ENCODE results near the gene NECTIN1. TPM values are rescaled to one million over a fixed set of nuclear protein-coding genes. Genes with fewer than 3 reads are reported as not detected.

NECTIN1 gene
- total RNA-seq, 6 experiments from 2014 or later = 4.3 to 8.4 (median 6.1) TPM

DNA sequence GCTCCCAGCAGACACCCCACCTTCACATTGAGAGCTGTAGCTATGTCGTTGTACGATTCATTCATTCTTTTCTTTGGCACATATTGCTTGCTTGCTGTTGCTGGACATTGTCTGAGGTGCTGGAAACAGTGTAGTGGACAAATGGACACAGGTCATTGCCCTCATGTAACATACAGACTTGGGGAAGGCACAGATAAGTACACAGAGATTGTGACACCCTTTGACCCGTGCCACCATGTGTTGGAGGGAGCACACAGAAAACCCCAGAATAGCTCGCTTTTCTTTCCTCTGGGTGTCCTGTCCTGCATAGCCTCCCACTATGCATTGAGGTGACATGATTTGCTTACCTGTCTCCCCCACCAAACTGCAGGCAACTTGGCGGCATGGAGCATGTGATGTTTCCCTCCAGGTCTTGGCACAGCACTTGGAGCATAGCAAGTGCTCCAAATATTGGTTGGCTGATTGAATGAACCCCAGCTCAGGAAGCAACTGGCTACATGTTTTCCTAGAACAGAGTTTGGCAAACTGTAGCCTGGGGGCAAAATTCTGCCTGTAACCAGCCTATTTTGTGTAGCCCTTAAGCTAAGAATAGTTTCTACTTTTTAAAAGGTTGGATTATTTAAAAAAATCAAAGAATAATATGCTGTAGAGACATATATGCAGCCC, 30.9 kb upstream of the NECTIN1 start:
- 38% methylated on average over 4 of the region's 5 CpGs for WGBS (ENCODE audit: insufficient coverage, low coverage, low lambda C conversion rate, missing lambda C conversion rate)
- Histone ChIP-seq H3K36me3 (no peaks in the 10 kb centered on the region), H3K27ac (peak overlapping the region in 1 of 3 donors; percentile 25), H3K4me1 (peaks cover 0 to 24% (median 13%) of the 10 kb centered on the region in 4 donors), H3K27me3 (no peaks in the 10 kb centered on the region), H3K9me3 (no peaks in the 10 kb centered on the region), H3K4me3 (no peak overlapping the region)
- TF ChIP-seq, protein P1, sequence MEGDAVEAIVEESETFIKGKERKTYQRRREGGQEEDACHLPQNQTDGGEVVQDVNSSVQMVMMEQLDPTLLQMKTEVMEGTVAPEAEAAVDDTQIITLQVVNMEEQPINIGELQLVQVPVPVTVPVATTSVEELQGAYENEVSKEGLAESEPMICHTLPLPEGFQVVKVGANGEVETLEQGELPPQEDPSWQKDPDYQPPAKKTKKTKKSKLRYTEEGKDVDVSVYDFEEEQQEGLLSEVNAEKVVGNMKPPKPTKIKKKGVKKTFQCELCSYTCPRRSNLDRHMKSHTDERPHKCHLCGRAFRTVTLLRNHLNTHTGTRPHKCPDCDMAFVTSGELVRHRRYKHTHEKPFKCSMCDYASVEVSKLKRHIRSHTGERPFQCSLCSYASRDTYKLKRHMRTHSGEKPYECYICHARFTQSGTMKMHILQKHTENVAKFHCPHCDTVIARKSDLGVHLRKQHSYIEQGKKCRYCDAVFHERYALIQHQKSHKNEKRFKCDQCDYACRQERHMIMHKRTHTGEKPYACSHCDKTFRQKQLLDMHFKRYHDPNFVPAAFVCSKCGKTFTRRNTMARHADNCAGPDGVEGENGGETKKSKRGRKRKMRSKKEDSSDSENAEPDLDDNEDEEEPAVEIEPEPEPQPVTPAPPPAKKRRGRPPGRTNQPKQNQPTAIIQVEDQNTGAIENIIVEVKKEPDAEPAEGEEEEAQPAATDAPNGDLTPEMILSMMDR (IDR thresholded peaks at IDR 0.05) = no peak
- TF ChIP-seq POLR2A (IDR thresholded peaks at IDR 0.05) = no peak
- ATAC-seq (peak; percentile 90 to 96 (median 92)), DNase-seq (peak; percentile 38 to 70 (median 65))
- intact Hi-C loops (cut with DNase I) = no loop called here

DNA sequence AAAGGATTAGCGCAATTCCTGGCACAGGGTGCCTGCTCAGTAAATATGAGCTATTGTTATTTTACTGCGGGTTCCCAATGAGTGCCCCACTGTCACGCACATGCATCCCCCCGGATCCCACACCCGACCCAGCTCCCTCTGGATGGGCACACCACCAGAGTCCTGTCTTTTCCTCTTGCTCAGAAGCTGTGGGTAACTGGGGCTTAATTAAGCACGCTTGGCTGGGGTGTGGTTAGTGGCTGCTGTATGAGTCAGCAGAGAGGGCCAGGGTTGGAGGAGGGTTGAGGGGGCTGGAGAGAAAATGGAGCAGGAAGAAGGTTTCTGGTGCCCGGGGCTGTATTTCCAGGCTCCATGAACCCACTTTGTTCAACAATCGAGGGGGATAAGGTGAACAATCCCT, 30.3 kb upstream of the NECTIN1 start:
- no peaks in the 10 kb centered on the region for H3K9me3 ChIP-seq
- TF ChIP-seq POLR2A (IDR thresholded peaks at IDR 0.05) = no peak
- TF ChIP-seq, protein P1 (IDR thresholded peaks at IDR 0.05) = no peak
- H3K4me1 ChIP-seq = peaks cover 0 to 24% (median 13%) of the 10 kb centered on the region in 4 donors
- intact Hi-C loops (cut with DNase I) = no loop called here
- no peaks in the 10 kb centered on the region for H3K36me3 ChIP-seq
- no peak overlapping the region for H3K4me3 ChIP-seq
- no peak for DNase-seq
- 44% methylated on average over 7 of the region's 8 CpGs for WGBS (ENCODE audit: insufficient coverage, low coverage, low lambda C conversion rate, missing lambda C conversion rate)
- H3K27me3 ChIP-seq = no peaks in the 10 kb centered on the region
- ATAC-seq = peak in 2 of 4 donors; percentile 10 to 57
- no peak overlapping the region for H3K27ac ChIP-seq

DNA sequence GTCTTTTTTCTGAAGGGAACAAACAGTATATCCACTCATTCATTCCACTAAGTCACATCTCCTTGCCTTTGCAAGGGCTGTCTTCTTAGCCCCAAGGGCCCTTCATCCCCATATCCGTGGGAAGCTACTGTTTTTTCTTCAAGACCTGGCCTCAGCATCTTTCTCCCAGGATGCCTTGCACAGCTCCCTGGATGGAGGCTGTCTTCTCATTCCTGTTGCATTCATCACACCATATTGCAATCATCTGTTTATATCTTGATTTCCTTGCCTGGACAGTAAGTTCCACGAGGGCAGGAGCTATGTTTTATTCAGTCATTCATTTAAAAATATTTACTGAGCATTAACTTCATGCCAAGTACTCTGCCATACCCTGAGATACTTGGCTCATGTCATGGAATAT, 29.3 kb upstream of the NECTIN1 start:
- DNase-seq (no peak), ATAC-seq (no peak)
- TF ChIP-seq, protein P1 (IDR thresholded peaks at IDR 0.05) = no peak
- TF ChIP-seq POLR2A (IDR thresholded peaks at IDR 0.05) = no peak
- Histone ChIP-seq H3K27me3 (no peaks in the 10 kb centered on the region), H3K4me3 (no peak overlapping the region), H3K4me1 (peaks cover 0 to 24% (median 10%) of the 10 kb centered on the region in 4 donors), H3K36me3 (no peaks in the 10 kb centered on the region), H3K9me3 (no peaks in the 10 kb centered on the region), H3K27ac (no peak overlapping the region)
- intact Hi-C loops (cut with DNase I) = no loop called here
- WGBS (ENCODE audit: insufficient coverage, low coverage, low lambda C conversion rate, missing lambda C conversion rate) = 63% methylated on average over 2 of the region's 2 CpGs

DNA sequence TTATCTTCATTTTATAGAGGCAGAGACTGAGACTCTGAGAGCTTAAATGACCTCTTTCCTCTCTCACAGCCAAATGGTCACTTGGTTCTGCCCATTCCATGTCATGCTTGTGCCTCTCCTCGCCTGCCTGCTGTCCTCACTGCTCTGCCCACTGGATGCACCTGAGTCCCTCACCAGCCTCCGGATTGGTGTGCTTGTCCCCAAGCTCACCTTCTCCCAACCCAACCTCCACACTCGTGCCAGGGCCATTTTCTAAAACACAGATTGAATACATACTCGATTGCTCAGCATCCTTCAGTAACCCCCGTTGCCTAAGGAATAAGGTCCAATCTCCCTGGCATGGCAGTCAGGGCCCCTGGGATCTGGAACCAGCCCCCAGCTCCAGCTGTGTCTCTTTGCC, 28.4 kb upstream of the NECTIN1 start:
- DNase-seq (no peak), ATAC-seq (no peak)
- intact Hi-C loops (cut with DNase I) = no loop called here
- no peak overlapping the region for H3K27ac ChIP-seq
- H3K27me3 ChIP-seq = no peaks in the 10 kb centered on the region
- TF ChIP-seq, protein P1 (IDR thresholded peaks at IDR 0.05) = no peak
- no peak for TF ChIP-seq POLR2A (IDR thresholded peaks at IDR 0.05)
- H3K36me3 ChIP-seq = no peaks in the 10 kb centered on the region
- H3K4me1 ChIP-seq = peaks cover 0 to 24% (median 13%) of the 10 kb centered on the region in 4 donors
- H3K4me3 ChIP-seq = no peak overlapping the region
- no peaks in the 10 kb centered on the region for H3K9me3 ChIP-seq
- 92% methylated on average over 5 of the region's 5 CpGs for WGBS (ENCODE audit: insufficient coverage, low coverage, low lambda C conversion rate, missing lambda C conversion rate)

Measured in right lobe of liver (tissue), 6 donors.